ENCODE measurements around the gene MGMT.

The MGMT gene

DNA sequence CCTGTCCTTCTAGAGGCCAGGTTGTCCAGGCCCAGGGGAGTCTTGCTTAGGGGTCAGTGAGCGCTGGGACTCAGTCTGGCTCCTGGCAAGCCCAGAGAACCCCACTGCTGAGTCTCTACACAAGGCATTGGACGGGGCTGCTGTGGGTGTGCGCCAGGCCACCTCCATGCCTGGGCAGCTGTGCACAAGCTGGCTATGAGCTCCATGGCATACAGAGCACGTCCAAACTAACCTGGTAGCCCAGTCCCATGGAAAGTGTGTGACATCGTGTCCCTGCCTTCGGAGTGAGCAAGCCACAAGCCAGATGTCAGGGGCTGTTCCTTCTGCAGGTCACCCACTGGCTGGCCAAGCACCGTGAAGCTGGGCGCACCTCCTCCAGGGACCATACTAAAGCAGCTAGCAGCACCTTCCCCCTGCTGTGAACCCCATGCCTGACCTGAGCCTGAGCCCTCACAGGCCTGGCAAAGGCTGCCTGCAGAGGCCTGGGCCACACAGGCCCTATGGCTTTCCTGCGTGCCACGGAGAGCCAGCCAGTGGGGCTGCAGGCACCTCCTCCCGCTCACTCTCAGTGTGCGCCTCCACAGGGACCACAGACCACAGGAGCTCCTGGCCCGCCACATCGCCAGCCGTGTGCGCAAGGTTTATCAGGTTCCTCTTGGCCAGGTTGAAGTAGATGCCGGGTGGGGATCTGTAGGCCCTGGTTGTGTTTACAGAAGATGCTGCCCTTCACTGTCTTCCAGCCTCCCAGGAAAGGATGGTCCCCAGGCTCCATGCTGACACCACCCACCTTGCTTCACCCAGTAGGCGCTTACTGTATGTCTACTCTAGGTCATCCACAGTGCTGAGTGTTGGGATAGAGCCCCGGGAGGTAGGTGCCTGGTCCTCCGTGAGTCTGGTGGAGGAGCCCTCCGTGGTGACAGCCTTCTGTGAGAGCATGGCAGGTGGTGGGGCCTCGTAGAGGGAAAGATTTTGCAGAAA is 277.4 kb downstream of the MGMT start:
- no peak for DNase-seq

DNA sequence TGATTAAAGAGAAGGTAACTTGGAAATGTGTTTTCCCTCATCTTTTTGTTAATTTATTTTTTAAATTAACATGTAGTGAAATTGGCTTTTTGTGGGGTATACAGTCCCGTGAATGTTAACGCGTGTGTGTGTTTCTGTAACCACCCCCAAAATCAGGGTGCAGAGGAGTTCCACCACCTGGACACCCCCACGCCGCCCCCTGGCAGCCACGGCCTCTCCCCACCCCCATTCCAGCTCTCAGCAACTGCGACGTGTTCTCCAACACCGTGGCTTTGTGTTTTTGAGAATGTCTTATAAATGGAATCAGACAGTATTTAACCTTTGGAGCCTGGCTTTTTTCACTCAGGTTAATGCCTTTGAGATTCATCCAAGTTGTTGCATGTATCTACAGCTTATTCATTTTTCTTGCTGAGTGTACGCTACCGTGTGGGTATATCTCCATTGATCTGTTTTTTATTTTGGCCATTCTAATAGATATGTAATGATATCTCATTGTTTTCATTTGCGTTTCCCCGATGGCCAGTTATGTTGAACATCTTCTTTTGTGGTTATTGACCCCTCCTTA is 278.2 kb downstream of the MGMT start:
- DNase-seq = no peak

DNA sequence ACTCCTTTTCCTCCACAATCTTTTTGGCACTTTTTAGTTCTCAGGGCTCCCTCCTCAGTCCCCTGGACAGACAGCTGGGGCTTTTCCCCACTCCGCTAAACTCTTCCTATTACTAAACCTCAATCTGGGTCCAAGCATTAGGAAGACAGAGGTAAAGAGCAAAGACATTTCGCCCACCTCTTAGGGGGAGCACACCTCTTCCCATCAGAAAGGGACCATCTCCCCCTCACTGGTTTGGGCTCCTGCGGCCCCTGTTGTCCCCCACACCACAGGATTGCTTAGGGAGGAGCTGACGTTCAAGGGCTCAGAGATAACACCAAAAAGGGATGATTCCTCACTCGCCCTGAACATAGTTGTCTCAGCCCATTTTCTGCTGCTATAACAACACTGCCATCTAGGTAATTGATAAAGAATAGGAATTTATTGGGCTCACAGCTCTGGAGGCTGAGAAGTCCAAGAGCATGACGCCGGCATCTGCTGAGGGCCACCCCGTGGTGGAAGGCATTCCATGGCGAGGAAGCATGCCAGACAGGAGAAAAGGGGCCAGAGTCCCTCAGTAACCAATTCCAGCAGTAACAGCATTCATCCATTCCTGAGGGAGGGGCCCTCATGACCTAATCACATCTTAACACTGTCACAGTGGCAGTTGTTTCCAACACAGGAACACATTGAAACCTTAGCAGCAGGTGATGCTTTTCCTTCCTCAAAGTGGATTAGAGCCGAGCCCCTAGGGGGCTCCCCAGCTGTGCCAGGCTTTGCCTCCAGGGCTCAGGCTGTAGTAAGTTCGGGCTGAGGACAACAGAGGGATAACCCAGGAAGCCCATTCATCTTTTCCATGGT is 287.4 kb downstream of the MGMT start:
- DNase-seq = no peak

GRCh38 chr10:129755158-129755591 is 288.1 kb downstream of the MGMT start:
- no peak for DNase-seq

- DNase-seq = no peak
These were observed 288.6 kb downstream of the MGMT start for GRCh38 chr10:129755621-129756020.

DNA sequence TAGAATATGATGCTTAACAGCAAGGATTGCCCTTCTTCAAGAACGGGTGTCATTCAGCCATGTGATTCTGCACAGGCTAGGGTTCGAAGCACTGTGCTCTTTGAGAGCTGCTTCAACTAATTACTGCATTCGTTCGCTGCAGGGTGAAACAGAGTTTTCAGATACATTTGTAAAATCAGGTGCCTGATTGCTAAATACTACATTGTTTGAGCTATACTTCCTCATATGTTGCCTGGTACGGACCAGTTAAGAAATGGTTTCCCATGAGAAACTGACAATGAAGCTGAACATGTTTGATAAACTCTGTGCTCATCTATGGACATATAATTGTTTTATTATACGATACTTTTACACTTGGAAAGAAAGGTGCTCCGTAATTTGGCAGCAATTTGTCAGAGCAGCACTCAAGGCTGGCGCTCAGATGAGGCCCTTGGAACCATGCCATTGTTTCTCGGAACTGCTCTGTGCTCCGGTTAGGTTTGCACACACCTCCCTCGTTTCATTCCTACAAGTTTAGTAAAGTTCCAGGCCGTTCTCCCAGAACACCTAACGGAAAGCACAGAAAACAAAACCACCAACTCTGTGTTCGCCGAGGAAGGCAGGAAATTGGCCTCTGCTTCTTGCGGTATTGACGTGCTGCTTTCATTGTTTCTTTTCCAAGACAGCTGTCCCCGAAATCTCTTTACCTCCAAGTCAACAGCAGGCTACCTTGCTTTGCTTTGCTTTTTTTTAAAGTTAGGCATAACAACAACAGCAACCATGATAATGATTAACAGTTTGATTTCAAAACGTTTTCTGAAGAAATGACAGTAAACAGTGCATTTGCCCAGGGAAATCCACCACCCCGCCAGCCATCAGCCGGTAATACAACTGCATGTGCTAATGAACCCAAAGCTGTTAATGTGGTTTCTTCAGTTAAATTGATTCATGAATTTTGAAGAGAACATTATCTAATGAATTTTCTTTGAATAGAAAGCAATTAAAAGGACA is 290.2 kb downstream of the MGMT start:
- no peak for DNase-seq

- no peak for DNase-seq
These were observed 291.4 kb downstream of the MGMT start for GRCh38 chr10:129758207-129759021.

GRCh38 chr10:129759214-129760002 is 292.4 kb downstream of the MGMT start:
- DNase-seq = no peak

DNA sequence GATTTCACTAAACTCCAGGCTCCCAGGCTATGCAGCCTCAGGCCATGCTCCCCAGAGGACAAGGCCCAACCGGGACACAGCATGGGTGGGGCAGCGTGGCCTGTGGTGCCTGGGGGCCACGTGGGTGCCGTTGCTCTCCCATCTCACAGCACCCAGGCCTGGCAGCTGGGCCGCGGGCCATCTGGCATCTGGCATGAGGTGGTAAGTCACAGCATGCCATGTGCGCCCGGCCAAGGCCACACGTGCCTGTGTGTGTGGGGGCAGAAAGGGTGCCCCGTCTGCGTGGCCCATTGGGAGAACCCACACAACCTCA is 292.9 kb downstream of the MGMT start:
- no peak for DNase-seq

- no peak for DNase-seq
These were observed 293.4 kb downstream of the MGMT start for GRCh38 chr10:129760416-129760815.

- DNase-seq = no peak
These were observed 294.3 kb downstream of the MGMT start for GRCh38 chr10:129761197-129761972.

- no peak for DNase-seq
These were observed 295.2 kb downstream of the MGMT start for GRCh38 chr10:129761981-129762956.

DNA sequence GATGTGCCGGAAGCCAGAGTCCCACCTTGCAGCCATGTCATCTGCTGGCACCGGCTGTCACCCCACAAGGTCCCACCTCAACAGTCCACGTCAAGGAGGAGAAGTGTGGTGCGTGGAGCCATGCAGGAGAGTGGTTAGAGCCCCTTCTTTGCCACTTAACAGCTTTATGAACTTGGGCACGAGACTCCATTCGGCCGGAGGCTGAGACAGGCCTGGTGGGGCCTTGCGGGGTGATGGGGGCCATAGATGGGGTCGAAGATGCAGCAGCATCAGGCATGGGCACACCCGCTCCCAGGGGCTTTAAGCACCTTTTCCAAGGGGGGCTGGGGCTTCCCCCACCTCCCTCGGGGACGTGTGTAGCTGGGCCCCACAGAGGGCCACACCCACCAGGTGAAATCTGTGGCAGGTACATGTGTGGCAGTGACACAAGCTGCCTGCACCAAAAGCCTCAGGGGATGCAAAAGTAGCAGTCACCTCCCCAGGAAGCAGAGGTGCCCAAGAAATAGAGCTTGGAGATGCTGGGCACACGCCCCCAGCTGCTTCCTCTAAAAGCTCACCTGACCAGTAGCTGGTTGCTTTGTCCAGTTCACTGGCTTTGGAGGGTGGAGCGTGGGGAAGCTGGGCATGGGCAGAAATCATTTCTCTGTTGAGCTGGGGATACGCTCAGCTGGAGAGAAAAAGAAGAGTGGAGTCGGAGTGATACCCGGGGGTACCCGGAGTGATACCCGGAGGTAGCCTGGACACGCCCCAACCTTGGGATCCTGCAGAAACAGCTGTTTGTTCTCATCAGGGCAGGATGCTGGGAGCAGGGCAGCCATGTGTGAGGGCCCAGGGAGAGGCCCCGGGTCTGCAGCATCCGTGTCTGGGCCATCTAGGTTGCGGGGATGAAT is 297.2 kb downstream of the MGMT start:
- DNase-seq = no peak

DNA sequence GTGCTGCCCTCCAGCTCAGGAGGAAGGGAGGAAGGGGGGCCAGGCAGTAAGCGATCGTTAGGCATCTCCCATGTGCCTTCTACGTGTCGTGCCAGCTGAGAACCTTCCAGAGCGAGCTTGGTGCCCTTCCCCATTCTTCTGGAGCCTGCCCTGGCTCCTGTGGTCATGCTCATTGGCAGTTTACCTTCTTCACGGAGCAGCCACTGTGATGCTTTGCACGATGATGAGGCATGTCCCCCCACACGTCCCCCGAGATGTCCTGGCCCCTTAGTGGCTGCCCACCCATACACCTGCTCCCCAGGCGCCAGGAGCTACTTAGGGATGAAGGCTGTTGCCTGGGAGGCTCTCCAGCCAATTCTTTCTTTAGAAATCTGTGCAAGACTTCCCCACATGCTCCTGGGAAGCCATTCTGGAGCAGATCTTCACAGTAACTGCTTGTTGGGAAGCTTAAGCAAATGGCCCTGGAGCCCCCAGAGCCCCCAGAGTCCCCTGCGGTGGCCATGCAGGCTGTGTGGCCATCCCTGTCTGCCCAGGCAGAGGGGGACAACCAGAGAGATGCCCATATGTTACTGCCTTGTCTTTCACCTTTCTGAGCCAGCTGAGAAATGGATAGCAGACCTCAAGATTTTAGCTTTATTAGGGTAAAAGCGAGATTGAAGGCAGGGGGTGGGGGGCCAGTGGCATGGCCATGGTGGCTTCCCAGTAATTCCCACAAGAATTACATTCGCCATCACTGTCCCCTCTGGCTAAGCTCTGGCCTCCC is 298.0 kb downstream of the MGMT start:
- DNase-seq = no peak

DNA sequence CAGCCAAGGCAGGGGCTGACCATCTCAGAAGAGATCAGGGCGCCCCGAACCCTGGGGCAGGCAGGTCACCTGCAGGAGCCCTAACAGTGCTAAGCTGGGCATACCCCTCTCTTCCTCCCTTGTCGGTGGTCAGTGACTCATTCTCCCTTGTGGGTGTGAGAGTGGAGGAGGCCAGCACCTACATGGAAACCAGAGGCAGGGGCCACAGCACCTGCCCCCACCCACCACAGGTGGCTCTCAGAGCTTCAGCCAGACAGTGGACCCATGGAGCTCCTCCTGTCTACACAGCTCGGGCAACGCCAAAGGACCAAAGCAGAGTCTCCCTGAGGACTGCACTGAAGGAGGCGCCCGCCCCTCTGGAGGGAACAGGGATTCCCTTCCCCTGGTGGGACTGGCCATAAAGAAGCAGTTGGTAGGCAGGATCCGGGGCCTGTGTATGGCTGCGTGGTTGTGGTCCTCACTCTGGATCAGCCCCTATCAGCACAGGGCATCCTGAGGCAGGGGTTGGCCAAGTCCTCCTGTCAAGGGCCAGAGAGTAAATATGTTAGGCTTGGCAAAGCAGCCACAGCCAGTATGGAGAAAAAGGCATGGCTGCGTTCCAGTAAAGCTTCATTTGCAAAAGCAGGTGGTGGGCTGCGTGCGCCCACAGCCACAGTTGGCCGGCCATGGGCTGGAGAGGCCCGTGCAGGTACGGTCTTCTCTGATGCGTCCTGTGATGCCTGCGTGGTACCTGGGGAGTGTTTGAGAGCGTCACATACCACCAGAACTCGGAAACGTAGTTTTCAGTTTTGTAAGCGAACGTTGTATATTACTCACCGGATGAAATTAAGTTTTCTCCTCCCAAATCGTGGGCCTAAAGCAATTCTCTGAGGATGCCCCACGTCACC is 298.9 kb downstream of the MGMT start:
- DNase-seq = no peak

All from stimulated activated CD4-positive, alpha-beta T cell treated with anti-CD3 and anti-CD28 coated beads, Interleukin-4, amount 100 ng/mL, for 4 hours (primary cell).